HepG2 (cell line): Measurements from ENCODE around the gene TWIST2.

ENCODE experiments used
- ATM ChIP-seq: fragments of 450-650 bp; IDR thresholded peaks from 2 replicates; pipeline ENCODE4 v1.7.1; 2017; ENCODE audit warnings: mild to moderate bottlenecking, borderline replicate concordance
- EZH2 ChIP-seq: conservative IDR thresholded peaks from 2 replicates; pipeline ENCODE4 v1.6.1; 2012; ENCODE audit warnings: mild to moderate bottlenecking, low read depth, low read length, moderate library complexity
- GPN1 ChIP-seq: sonication (generic); formaldehyde crosslinking; IDR thresholded peaks from 2 replicates; pipeline ENCODE4 v1.5.1; 2020; ENCODE audit warnings: missing genetic modification reagents, borderline replicate concordance
- POLR2A ChIP-seq, 2 experiments: IDR thresholded peaks; 2 replicates each; pipeline ENCODE4 v1.6.1; 2011; ENCODE audit warnings: low read depth in 2 of 2, low read length in 2 of 2, mild to moderate bottlenecking in 1 of 2, moderate library complexity in 1 of 2; ENCODE audit not compliant: insufficient read depth in 1 of 2
- RELA ChIP-seq: sonication (generic); formaldehyde crosslinking; IDR thresholded peaks from 2 replicates; pipeline ENCODE4 v1.4.0; 2020; ENCODE audit warnings: missing genetic modification reagents
- RXRA ChIP-seq: sonication (generic); formaldehyde crosslinking; IDR thresholded peaks from 2 replicates; pipeline ENCODE4 v1.5.1; 2020; ENCODE audit warnings: missing genetic modification reagents
- STAG1 ChIP-seq: sonication (generic); formaldehyde crosslinking; IDR thresholded peaks from 2 replicates; pipeline ENCODE4 v1.4.0; 2020; ENCODE audit warnings: missing genetic modification reagents
- TCF12 ChIP-seq, 2 experiments: fragments of 450-650 bp in 1 of 2; sonication (generic) in 1 of 2; formaldehyde crosslinking in 1 of 2; IDR thresholded peaks; 2 replicates each; pipeline versions ENCODE4 v1.6.1 to v1.8.0; 2017 to 2022; ENCODE audit warnings: antibody characterized with exemption in 1 of 2, mild to moderate bottlenecking in 1 of 2, missing genetic modification reagents in 1 of 2, moderate library complexity in 1 of 2
- TF ChIP-seq, protein P1 (sequence below), 2 experiments: sonication (generic) in 1 of 2; formaldehyde crosslinking in 1 of 2; IDR thresholded peaks; 2 replicates each; pipeline versions ENCODE4 v1.5.1 to v1.6.1; 2011 to 2020; ENCODE audit warnings: borderline replicate concordance in 1 of 2, low read depth in 1 of 2, low read length in 1 of 2, mild to moderate bottlenecking in 1 of 2, missing genetic modification reagents in 1 of 2, moderate library complexity in 1 of 2
- TF ChIP-seq, protein P2 (sequence below), 2 experiments: sonication (generic) in 1 of 2; formaldehyde crosslinking in 1 of 2; IDR thresholded peaks; 2 replicates each; pipeline versions ENCODE4 v1.4.0 to v1.6.1; 2018 to 2020; ENCODE audit warnings: missing genetic modification reagents in 2 of 2, borderline replicate concordance in 1 of 2, low read depth in 1 of 2, mild to moderate bottlenecking in 1 of 2, missing biosample characterization in 1 of 2
- TF ChIP-seq, protein P3 (sequence below): sonication (generic); formaldehyde crosslinking; IDR thresholded peaks from 2 replicates; pipeline ENCODE4 v1.5.0; 2020; ENCODE audit warnings: missing genetic modification reagents
- TF ChIP-seq, protein P4 (sequence below): sonication (generic); formaldehyde crosslinking; IDR thresholded peaks from 2 replicates; pipeline ENCODE4 v1.5.0; 2020; ENCODE audit warnings: mild to moderate bottlenecking, missing genetic modification reagents, moderate library complexity

DNA sequence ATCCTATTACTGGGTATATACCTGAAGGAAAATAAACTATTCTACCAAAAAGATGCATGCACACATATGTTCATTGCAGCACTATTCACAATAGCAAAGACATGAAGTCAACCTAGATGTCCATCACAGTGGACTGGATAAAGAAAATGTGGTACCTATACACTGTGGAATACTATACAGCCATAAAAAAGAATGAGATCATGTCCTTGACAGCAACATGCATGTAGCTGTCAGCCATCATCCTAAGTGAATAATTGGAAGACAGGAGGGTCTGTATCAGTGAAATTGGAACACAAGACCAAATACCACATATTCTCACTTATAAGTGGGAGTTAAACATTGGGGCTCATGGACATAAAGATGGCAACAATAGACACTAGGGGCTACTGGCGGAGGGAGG, 27.7 kb upstream of the TWIST2 start:
- TF ChIP-seq, protein P1, sequence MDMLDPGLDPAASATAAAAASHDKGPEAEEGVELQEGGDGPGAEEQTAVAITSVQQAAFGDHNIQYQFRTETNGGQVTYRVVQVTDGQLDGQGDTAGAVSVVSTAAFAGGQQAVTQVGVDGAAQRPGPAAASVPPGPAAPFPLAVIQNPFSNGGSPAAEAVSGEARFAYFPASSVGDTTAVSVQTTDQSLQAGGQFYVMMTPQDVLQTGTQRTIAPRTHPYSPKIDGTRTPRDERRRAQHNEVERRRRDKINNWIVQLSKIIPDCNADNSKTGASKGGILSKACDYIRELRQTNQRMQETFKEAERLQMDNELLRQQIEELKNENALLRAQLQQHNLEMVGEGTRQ (IDR thresholded peaks at IDR 0.05; ENCODE audit: low read depth, low read length) = no peak
- TF ChIP-seq, protein P1 (CRISPR knock-in tag; IDR thresholded peaks at IDR 0.05; ENCODE audit: borderline replicate concordance) = no peak
- TF ChIP-seq, protein P2, sequence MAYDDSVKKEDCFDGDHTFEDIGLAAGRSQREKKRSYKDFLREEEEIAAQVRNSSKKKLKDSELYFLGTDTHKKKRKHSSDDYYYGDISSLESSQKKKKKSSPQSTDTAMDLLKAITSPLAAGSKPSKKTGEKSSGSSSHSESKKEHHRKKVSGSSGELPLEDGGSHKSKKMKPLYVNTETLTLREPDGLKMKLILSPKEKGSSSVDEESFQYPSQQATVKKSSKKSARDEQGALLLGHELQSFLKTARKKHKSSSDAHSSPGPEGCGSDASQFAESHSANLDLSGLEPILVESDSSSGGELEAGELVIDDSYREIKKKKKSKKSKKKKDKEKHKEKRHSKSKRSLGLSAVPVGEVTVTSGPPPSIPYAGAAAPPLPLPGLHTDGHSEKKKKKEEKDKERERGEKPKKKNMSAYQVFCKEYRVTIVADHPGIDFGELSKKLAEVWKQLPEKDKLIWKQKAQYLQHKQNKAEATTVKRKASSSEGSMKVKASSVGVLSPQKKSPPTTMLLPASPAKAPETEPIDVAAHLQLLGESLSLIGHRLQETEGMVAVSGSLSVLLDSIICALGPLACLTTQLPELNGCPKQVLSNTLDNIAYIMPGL (CRISPR knock-in tag; IDR thresholded peaks at IDR 0.05; ENCODE audit: borderline replicate concordance in 1 of 2, low read depth in 1 of 2) = no peak
- TF ChIP-seq EZH2 (no peak), GPN1 (CRISPR knock-in tag) (no peak), RXRA (no peak), RELA (no peak), POLR2A (IDR thresholded peaks at IDR 0.05; ENCODE audit: insufficient read depth in 1 of 2, low read depth in 2 of 2, low read length in 2 of 2) (no peak), TCF12 (IDR thresholded peaks at IDR 0.05) (no peak), TCF12 (CRISPR knock-in tag; IDR thresholded peaks at IDR 0.05) (no peak), STAG1 (CRISPR knock-in tag) (no peak), ATM (no peak)
- TF ChIP-seq, protein P3, sequence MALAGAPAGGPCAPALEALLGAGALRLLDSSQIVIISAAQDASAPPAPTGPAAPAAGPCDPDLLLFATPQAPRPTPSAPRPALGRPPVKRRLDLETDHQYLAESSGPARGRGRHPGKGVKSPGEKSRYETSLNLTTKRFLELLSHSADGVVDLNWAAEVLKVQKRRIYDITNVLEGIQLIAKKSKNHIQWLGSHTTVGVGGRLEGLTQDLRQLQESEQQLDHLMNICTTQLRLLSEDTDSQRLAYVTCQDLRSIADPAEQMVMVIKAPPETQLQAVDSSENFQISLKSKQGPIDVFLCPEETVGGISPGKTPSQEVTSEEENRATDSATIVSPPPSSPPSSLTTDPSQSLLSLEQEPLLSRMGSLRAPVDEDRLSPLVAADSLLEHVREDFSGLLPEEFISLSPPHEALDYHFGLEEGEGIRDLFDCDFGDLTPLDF (CRISPR knock-in tag) = no peak
- TF ChIP-seq, protein P4, sequence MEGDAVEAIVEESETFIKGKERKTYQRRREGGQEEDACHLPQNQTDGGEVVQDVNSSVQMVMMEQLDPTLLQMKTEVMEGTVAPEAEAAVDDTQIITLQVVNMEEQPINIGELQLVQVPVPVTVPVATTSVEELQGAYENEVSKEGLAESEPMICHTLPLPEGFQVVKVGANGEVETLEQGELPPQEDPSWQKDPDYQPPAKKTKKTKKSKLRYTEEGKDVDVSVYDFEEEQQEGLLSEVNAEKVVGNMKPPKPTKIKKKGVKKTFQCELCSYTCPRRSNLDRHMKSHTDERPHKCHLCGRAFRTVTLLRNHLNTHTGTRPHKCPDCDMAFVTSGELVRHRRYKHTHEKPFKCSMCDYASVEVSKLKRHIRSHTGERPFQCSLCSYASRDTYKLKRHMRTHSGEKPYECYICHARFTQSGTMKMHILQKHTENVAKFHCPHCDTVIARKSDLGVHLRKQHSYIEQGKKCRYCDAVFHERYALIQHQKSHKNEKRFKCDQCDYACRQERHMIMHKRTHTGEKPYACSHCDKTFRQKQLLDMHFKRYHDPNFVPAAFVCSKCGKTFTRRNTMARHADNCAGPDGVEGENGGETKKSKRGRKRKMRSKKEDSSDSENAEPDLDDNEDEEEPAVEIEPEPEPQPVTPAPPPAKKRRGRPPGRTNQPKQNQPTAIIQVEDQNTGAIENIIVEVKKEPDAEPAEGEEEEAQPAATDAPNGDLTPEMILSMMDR (CRISPR knock-in tag) = no peak
